IMR-90 (cell line): ENCODE measurements around the gene CCDC88A. TPM values are rescaled to one million over a fixed set of nuclear protein-coding genes. Genes with fewer than 3 reads are reported as not detected.

Experiments
- ATAC-seq: fragments of 200-7000 bp; cut with Tn5 transposase; 2 replicates; pipeline ENCODE4 v1.9.1; 2020; ENCODE audit warnings: low read depth, mild to moderate bottlenecking, moderate library complexity
- BruUV-seq: library from RNA; stranded (reverse); fragments of 400-500 nt; replicated peaks from 2 replicates; lab custom pipeline; 2021; lab: Mats Ljungman, UMichigan
- CTCF ChIA-PET: fragments of 300-600 bp; formaldehyde crosslinking; extraction: SDS; loops from one replicate; lab custom pipeline; 2021; ENCODE audit warnings: antibody characterized with exemption; lab: Yijun Ruan, JAX
- POLR2A ChIA-PET: fragments of 300-600 bp; sonication (Branson Sonifier 250); formaldehyde crosslinking; loops from one replicate; lab custom pipeline; 2022; ENCODE audit warnings: antibody characterized with exemption; ENCODE audit not compliant: unreplicated experiment; lab: Charles Lee
- DNase-seq: peaks from one replicate; pipeline ENCODE4 v3.0.0; 2013
- H2AFZ ChIP-seq: replicated peaks from 2 replicates; pipeline ENCODE3; 2013; ENCODE audit warnings: low read length, mild to moderate bottlenecking; ENCODE audit not compliant: poor library complexity
- H2AK5ac ChIP-seq: 2 replicates; pipeline ENCODE4 v1.6.1; 2013; ENCODE audit warnings: low read depth, low read length, inconsistent platforms
- H2AK9ac ChIP-seq: replicated peaks from 2 replicates; pipeline ENCODE3; 2013; ENCODE audit warnings: mild to moderate bottlenecking, low read depth, low read length, moderate library complexity; ENCODE audit not compliant: poor library complexity
- H2BK120ac ChIP-seq: 2 replicates; pipeline ENCODE4 v1.6.1; 2013; ENCODE audit warnings: low read depth, low read length, inconsistent platforms
- H2BK15ac ChIP-seq: 3 replicates; pipeline ENCODE4 v1.6.1; 2013; ENCODE audit warnings: low read depth, low read length, inconsistent platforms
- H2BK20ac ChIP-seq: 2 replicates; pipeline ENCODE4 v1.6.1; 2013; ENCODE audit warnings: low read depth, mild to moderate bottlenecking, inconsistent platforms, low read length, moderate library complexity
- H2BK5ac ChIP-seq: 2 replicates; pipeline ENCODE4 v1.6.1; 2013; ENCODE audit warnings: mild to moderate bottlenecking, low read depth, low read length, inconsistent platforms; ENCODE audit not compliant: poor library complexity, severe bottlenecking
- H3K14ac ChIP-seq: replicated peaks from 2 replicates; pipeline ENCODE4 v1.6.1; 2013; ENCODE audit warnings: low read depth, low read length, inconsistent platforms
- H3K18ac ChIP-seq: 2 replicates; pipeline ENCODE4 v1.6.1; 2013; ENCODE audit warnings: low read depth, low read length, control low read depth
- H3K23ac ChIP-seq: 2 replicates; pipeline ENCODE4 v1.6.1; 2013; ENCODE audit warnings: low read depth, low read length, inconsistent platforms
- H3K27ac ChIP-seq: 2 replicates; pipeline ENCODE4 v1.5.1; 2013; ENCODE audit warnings: mild to moderate bottlenecking, control low read depth, low read length; ENCODE audit not compliant: insufficient read depth
- H3K27me3 ChIP-seq: 2 replicates; pipeline ENCODE4 v1.6.1; 2013; ENCODE audit warnings: low read length; ENCODE audit not compliant: control insufficient read depth, insufficient read depth
- H3K36me3 ChIP-seq: 2 replicates; pipeline ENCODE4 v1.6.1; 2013; ENCODE audit warnings: low read length, mixed read lengths; ENCODE audit not compliant: control insufficient read depth, insufficient read depth
- H3K4ac ChIP-seq: 2 replicates; pipeline ENCODE4 v1.6.1; 2013; ENCODE audit warnings: low read depth, low read length, inconsistent platforms
- H3K4me1 ChIP-seq: 2 replicates; pipeline ENCODE4 v1.6.1; 2013; ENCODE audit warnings: low read length, mixed read lengths; ENCODE audit not compliant: control insufficient read depth, insufficient read depth
- H3K4me2 ChIP-seq: 2 replicates; pipeline ENCODE4 v1.6.1; 2013; ENCODE audit warnings: low read depth, mild to moderate bottlenecking, control low read depth, low read length, moderate library complexity
- H3K4me3 ChIP-seq: 2 replicates; pipeline ENCODE4 v1.5.1; 2013; ENCODE audit warnings: low read depth, mild to moderate bottlenecking, control low read depth, low read length, moderate library complexity; ENCODE audit not compliant: insufficient read depth
- H3K56ac ChIP-seq: 2 replicates; pipeline ENCODE4 v1.6.1; 2013; ENCODE audit warnings: low read length, inconsistent platforms; ENCODE audit not compliant: insufficient read depth; ENCODE audit errors: extremely low read depth
- H3K79me1 ChIP-seq, 2 experiments: 2 replicates each; pipeline ENCODE4 v1.6.1; 2013; ENCODE audit warnings: low read length in 2 of 2, inconsistent platforms in 1 of 2, low read depth in 1 of 2
- H3K9ac ChIP-seq: 2 replicates; pipeline ENCODE4 v1.6.1; 2013; ENCODE audit warnings: low read depth, low read length, control low read depth
- H3K9me1 ChIP-seq: 2 replicates; pipeline ENCODE4 v1.6.1; 2013; ENCODE audit warnings: low read length, inconsistent platforms; ENCODE audit not compliant: insufficient read depth
- H3K9me3 ChIP-seq: 2 replicates; pipeline ENCODE4 v1.6.1; 2013; ENCODE audit warnings: low read length; ENCODE audit not compliant: control insufficient read depth, insufficient read depth
- H4K20me1 ChIP-seq: 2 replicates; pipeline ENCODE4 v1.6.1; 2013; ENCODE audit warnings: low read length, inconsistent platforms; ENCODE audit not compliant: insufficient read depth
- H4K5ac ChIP-seq: 2 replicates; pipeline ENCODE4 v1.6.1; 2013; ENCODE audit warnings: mild to moderate bottlenecking, low read depth, low read length, control low read depth
- H4K8ac ChIP-seq, 2 experiments: 2 replicates each; pipeline ENCODE4 v1.6.1; 2013; ENCODE audit warnings: low read depth in 2 of 2, low read length in 2 of 2, control low read depth in 1 of 2, inconsistent platforms in 1 of 2
- H4K91ac ChIP-seq: 2 replicates; pipeline ENCODE4 v1.6.1; 2013; ENCODE audit warnings: low read depth, low read length, inconsistent platforms; ENCODE audit not compliant: insufficient read depth
- BHLHE40 ChIP-seq: fragments of 150-350 bp; IDR thresholded peaks from 2 replicates; pipeline ENCODE4 v1.6.1; 2016; ENCODE audit warnings: mild to moderate bottlenecking, low read depth, low read length
- CEBPB ChIP-seq: IDR thresholded peaks from 2 replicates; pipeline ENCODE4 v1.6.1; 2012; ENCODE audit warnings: low read depth, low read length, improper control_type of control experiment
- CHD1 ChIP-seq: IDR thresholded peaks from 2 replicates; pipeline ENCODE4 v1.6.1; 2012; ENCODE audit warnings: low read depth, low read length, improper control_type of control experiment
- FOS ChIP-seq: fragments of 150-350 bp; IDR thresholded peaks from 2 replicates; pipeline ENCODE4 v1.6.1; 2016; ENCODE audit warnings: low read depth, low read length
- MAZ ChIP-seq: IDR thresholded peaks from 2 replicates; pipeline ENCODE4 v1.6.1; 2012; ENCODE audit warnings: low read depth, mild to moderate bottlenecking, low read length, improper control_type of control experiment, moderate library complexity, borderline replicate concordance
- MXI1 ChIP-seq: IDR thresholded peaks from 2 replicates; pipeline ENCODE4 v1.6.1; 2012; ENCODE audit warnings: low read depth, mild to moderate bottlenecking, low read length, moderate library complexity, borderline replicate concordance
- NFE2L2 ChIP-seq: fragments of 150-350 bp; IDR thresholded peaks from 2 replicates; pipeline ENCODE4 v1.6.1; 2016; ENCODE audit warnings: low read depth, mild to moderate bottlenecking, low read length
- POLR2A ChIP-seq: IDR thresholded peaks from 2 replicates; pipeline ENCODE4 v1.6.1; 2012; ENCODE audit warnings: mild to moderate bottlenecking, low read depth, low read length
- RAD21 ChIP-seq: IDR thresholded peaks from 2 replicates; pipeline ENCODE4 v1.6.1; 2012; ENCODE audit warnings: low read length, improper control_type of control experiment
- RFX5 ChIP-seq: IDR thresholded peaks from 2 replicates; pipeline ENCODE4 v1.8.0; 2012; ENCODE audit warnings: low read depth, mild to moderate bottlenecking, low read length, moderate library complexity
- SMC3 ChIP-seq: fragments of 150-350 bp; IDR thresholded peaks from 2 replicates; pipeline ENCODE4 v1.6.1; 2016; ENCODE audit warnings: low read depth, mild to moderate bottlenecking, antibody characterized with exemption, low read length, moderate library complexity
- WGBS, 2 experiments: methylation state at CpG; one replicate each; pipeline versions ENCODE4 v1.1.5 to v1.1.7; 2013; ENCODE audit warnings: missing lambda C conversion rate in 2 of 2; ENCODE audit not compliant: insufficient read length in 1 of 2; ENCODE audit errors: extremely low coverage in 2 of 2; 5-methylcytosine and 5-hydroxymethylcytosine counted together
- dilution Hi-C: fragments of 300-500 bp; cut with HindIII; formaldehyde crosslinking; loops from one replicate; pipeline ENCODE4 v1.14.3; 2018; ENCODE audit warnings: low sequenced_read_pairs; ENCODE audit not compliant: unreplicated experiment
- in situ Hi-C: fragments of 300-500 bp; cut with MboI; formaldehyde crosslinking; loops from 3 replicates; pipeline ENCODE4 v1.14.3; 2019; ENCODE audit warnings: low sequenced_read_pairs, inconsistent platforms, mixed read lengths
- intact Hi-C: fragments of 100-400 bp; cut with micrococcal nuclease; formaldehyde crosslinking; loops from 2 replicates; pipeline ENCODE4 v1.10.0; 2022
- polyA plus RNA-seq, 3 experiments: library from polyadenylated mRNA; depleted of rRNA; stranded (reverse); fragments of >200 nt; gene quantifications; 2 replicates each; pipeline ENCODE4 v1.2.3, GENCODE V29; 2012; ENCODE audit warnings: low replicate concordance in 1 of 3
- total RNA-seq: library from RNA; depleted of rRNA; stranded (reverse); fragments of >200 nt; gene quantifications from 2 replicates; pipeline ENCODE4 v1.2.3, GENCODE V29; 2012
- TF ChIP-seq, protein P1 (sequence below): conservative IDR thresholded peaks from 2 replicates; pipeline ENCODE4 v1.5.1; 2012; ENCODE audit warnings: mild to moderate bottlenecking, low read depth, low read length, improper control_type of control experiment
- TF ChIP-seq, protein P2 (sequence below): fragments of 150-350 bp; IDR thresholded peaks from 2 replicates; pipeline ENCODE4 v1.6.1; 2016; ENCODE audit warnings: low read depth, mild to moderate bottlenecking, low read length, moderate library complexity, borderline replicate concordance

Gene CCDC88A
- total and polyA plus RNA-seq, 2 of the 4 experiments (the other 2 are of a cell fraction) = 15.6 to 63.8 TPM

DNA sequence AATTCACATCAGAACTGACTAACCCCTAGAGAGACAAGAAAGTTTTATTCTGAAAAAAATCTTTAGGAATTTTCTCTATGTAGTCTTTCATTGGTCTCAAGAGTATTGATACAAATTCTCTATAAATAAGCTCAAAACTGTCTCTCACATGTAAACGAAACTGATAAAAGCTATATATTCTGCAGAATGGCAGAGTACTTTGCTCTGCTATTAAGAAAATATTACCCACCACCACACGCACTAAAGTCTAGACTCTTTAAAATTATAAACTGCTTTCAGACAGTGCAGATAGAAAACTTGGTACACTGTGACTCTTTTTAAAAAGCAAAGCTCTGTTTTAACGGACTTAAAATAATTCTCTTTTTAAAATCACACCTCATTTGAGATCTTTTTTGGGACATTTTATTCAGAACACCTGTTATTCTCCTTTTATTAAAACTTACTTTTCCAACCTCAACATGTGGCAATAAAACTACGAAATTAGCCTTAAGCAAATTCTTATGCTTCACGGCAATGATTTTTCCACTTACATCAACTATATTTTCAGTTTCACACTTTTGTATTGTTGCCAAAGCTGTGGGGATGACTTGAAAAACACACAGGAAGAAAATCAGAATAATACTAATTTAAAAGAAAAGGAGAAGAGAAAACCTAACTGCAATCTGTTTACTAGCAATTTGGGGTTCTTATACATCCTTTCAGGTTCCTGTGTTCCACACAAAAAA lies 58.0 kb downstream of the CCDC88A start:
- dilution Hi-C loops = no loop called here
- no peak overlapping the region for H2AK9ac ChIP-seq
- no peak overlapping the region for H2BK20ac ChIP-seq
- peaks cover 0 to 3% of the 10 kb centered on the region in 2 experiments; a peak in 1 of 4 replicates for H3K79me1 ChIP-seq
- no peak overlapping the region for H3K56ac ChIP-seq
- H4K8ac ChIP-seq = no peak overlapping the region
- H2BK120ac ChIP-seq = no peak overlapping the region
- no peak overlapping the region for H4K5ac ChIP-seq
- peaks cover 2% of the 10 kb centered on the region for H3K4me1 ChIP-seq
- DNase-seq (no peak), ATAC-seq (no peak)
- H3K9ac ChIP-seq = no peak overlapping the region
- H2BK15ac ChIP-seq = no peak overlapping the region
- no peak overlapping the region for H3K4me2 ChIP-seq
- H4K91ac ChIP-seq = no peak overlapping the region
- no peak overlapping the region for H3K4me3 ChIP-seq
- H4K20me1 ChIP-seq = no peaks in the 10 kb centered on the region
- POLR2A ChIA-PET = no interaction called here
- H3K18ac ChIP-seq = no peak overlapping the region
- H3K27ac ChIP-seq = no peak overlapping the region
- WGBS, 2 experiments = 100% methylated on average over 1 of the region's 5 CpGs; no CpG with 5 or more reads in 1 of the 2 experiments
- CTCF ChIA-PET = no interaction called here
- no peak overlapping the region for H3K4ac ChIP-seq
- no peak overlapping the region for H3K23ac ChIP-seq
- TF ChIP-seq NFE2L2 (no peak), BHLHE40 (no peak), CHD1 (no peak), CEBPB (no peak), RFX5 (no peak), RAD21 (no peak), SMC3 (no peak), POLR2A (no peak), FOS (no peak), MAZ (no peak), MXI1 (no peak)
- TF ChIP-seq, protein P1, sequence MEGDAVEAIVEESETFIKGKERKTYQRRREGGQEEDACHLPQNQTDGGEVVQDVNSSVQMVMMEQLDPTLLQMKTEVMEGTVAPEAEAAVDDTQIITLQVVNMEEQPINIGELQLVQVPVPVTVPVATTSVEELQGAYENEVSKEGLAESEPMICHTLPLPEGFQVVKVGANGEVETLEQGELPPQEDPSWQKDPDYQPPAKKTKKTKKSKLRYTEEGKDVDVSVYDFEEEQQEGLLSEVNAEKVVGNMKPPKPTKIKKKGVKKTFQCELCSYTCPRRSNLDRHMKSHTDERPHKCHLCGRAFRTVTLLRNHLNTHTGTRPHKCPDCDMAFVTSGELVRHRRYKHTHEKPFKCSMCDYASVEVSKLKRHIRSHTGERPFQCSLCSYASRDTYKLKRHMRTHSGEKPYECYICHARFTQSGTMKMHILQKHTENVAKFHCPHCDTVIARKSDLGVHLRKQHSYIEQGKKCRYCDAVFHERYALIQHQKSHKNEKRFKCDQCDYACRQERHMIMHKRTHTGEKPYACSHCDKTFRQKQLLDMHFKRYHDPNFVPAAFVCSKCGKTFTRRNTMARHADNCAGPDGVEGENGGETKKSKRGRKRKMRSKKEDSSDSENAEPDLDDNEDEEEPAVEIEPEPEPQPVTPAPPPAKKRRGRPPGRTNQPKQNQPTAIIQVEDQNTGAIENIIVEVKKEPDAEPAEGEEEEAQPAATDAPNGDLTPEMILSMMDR = no peak
- TF ChIP-seq, protein P2, sequence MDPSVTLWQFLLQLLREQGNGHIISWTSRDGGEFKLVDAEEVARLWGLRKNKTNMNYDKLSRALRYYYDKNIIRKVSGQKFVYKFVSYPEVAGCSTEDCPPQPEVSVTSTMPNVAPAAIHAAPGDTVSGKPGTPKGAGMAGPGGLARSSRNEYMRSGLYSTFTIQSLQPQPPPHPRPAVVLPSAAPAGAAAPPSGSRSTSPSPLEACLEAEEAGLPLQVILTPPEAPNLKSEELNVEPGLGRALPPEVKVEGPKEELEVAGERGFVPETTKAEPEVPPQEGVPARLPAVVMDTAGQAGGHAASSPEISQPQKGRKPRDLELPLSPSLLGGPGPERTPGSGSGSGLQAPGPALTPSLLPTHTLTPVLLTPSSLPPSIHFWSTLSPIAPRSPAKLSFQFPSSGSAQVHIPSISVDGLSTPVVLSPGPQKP = no peak
- no peak overlapping the region for H2AK5ac ChIP-seq
- intact Hi-C loops = loop anchor here (5.0 kb wide), 1 partner anchor 56 kb away; the partner anchor contains the start of gene CCDC88A
- BruUV-seq = no TSS peak
- H3K9me1 ChIP-seq = no peaks in the 10 kb centered on the region; the same call in 1 of the 2 replicates
- in situ Hi-C loops = no loop called here
- no peak overlapping the region for H2AFZ ChIP-seq
- H3K14ac ChIP-seq = no peak overlapping the region
- H3K9me3 ChIP-seq = no peaks in the 10 kb centered on the region
- H3K36me3 ChIP-seq = no peaks in the 10 kb centered on the region
- no peaks in the 10 kb centered on the region for H3K27me3 ChIP-seq
- H2BK5ac ChIP-seq = no peak overlapping the region
